Ishikawa (cell line): Measurements from ENCODE around the gene H2AZ2.

Source experiments
- CEBPB ChIP-seq: IDR thresholded peaks from 2 replicates; pipeline ENCODE4 v1.6.1; 2012
- CREB1 ChIP-seq: IDR thresholded peaks from 2 replicates; pipeline ENCODE4 v1.6.1; 2012; ENCODE audit warnings: low read depth
- EGR1 ChIP-seq: IDR thresholded peaks from 2 replicates; pipeline ENCODE4 v1.6.1; 2012
- EP300 ChIP-seq: IDR thresholded peaks from 2 replicates; pipeline ENCODE4 v1.6.1; 2012; ENCODE audit warnings: borderline replicate concordance
- FOXM1 ChIP-seq: IDR thresholded peaks from 2 replicates; pipeline ENCODE4 v1.6.1; 2012; ENCODE audit warnings: low read depth, borderline replicate concordance
- MAX ChIP-seq: IDR thresholded peaks from 2 replicates; pipeline ENCODE4 v1.6.1; 2012
- NFIC ChIP-seq: IDR thresholded peaks from 2 replicates; pipeline ENCODE4 v1.6.1; 2012
- RAD21 ChIP-seq: IDR thresholded peaks from 2 replicates; pipeline ENCODE4 v1.6.1; 2012; ENCODE audit warnings: low read depth
- REST ChIP-seq: IDR thresholded peaks from 2 replicates; pipeline ENCODE4 v1.6.1; 2012; ENCODE audit warnings: low read depth, mild to moderate bottlenecking
- TAF1 ChIP-seq: IDR thresholded peaks from 2 replicates; pipeline ENCODE4 v1.6.1; 2012; ENCODE audit warnings: low read depth, mild to moderate bottlenecking
- TCF12 ChIP-seq: IDR thresholded peaks from 2 replicates; pipeline ENCODE4 v1.6.1; 2012; ENCODE audit warnings: low read depth
- TEAD4 ChIP-seq: IDR thresholded peaks from 2 replicates; pipeline ENCODE4 v1.6.1; 2012
- USF1 ChIP-seq: IDR thresholded peaks from 2 replicates; pipeline ENCODE4 v1.6.1; 2012
- YY1 ChIP-seq: IDR thresholded peaks from 2 replicates; pipeline ENCODE4 v1.6.1; 2012; ENCODE audit warnings: low read depth
- ZBTB7A ChIP-seq: IDR thresholded peaks from 2 replicates; pipeline ENCODE4 v1.6.1; 2012; ENCODE audit warnings: low read depth

The H2AZ2 gene

GRCh38 chr7:44849259-44849884 is 1.5 kb upstream of the H2AZ2 start:
- TF ChIP-seq TAF1: no peak
- no peak for TF ChIP-seq CREB1
- TF ChIP-seq CEBPB: no peak
- TF ChIP-seq REST: no peak
- no peak for TF ChIP-seq EP300
- TF ChIP-seq NFIC: no peak
- TF ChIP-seq MAX: no peak
- no peak for TF ChIP-seq EGR1
- no peak for TF ChIP-seq TCF12
- no peak for TF ChIP-seq YY1
- TF ChIP-seq TEAD4: no peak
- no peak for TF ChIP-seq USF1
- no peak for TF ChIP-seq FOXM1
- TF ChIP-seq ZBTB7A: no peak

GRCh38 chr7:44847509-44847919 is 373 bp downstream of the H2AZ2 start:
- no peak for TF ChIP-seq TEAD4
- no peak for TF ChIP-seq REST
- TF ChIP-seq EP300: no peak
- TF ChIP-seq MAX: no peak; the same call in 1 of the 2 replicates
- no peak for TF ChIP-seq EGR1
- no peak for TF ChIP-seq FOXM1
- TF ChIP-seq YY1: 0 out of 2 replicates have a peak, but pooled peaks have one; percentile 12
- TF ChIP-seq NFIC: no peak
- TF ChIP-seq USF1: no peak
- TF ChIP-seq CREB1: no peak
- TF ChIP-seq CEBPB: peak; percentile 83
- TF ChIP-seq TCF12: peak; percentile 55
- peak; percentile 69 for TF ChIP-seq ZBTB7A
- TF ChIP-seq TAF1: peak; percentile 66; the same call in 1 of the 2 replicates
- peak; percentile 55; the same call in 1 of the 2 replicates for TF ChIP-seq RAD21

- no peak for TF ChIP-seq REST
- no peak for TF ChIP-seq EP300
- no peak for TF ChIP-seq CEBPB
- no peak for TF ChIP-seq NFIC
- no peak for TF ChIP-seq TAF1
- TF ChIP-seq TCF12: no peak
- TF ChIP-seq CREB1: no peak
- no peak for TF ChIP-seq FOXM1
- TF ChIP-seq RAD21: no peak
- TF ChIP-seq YY1: no peak
- no peak for TF ChIP-seq EGR1
- TF ChIP-seq TEAD4: no peak
Observed at GRCh38 chr7:44846816-44847508, 925 bp downstream of the H2AZ2 start.
